ENCODE data around the gene CCND3.

Gene CCND3

GRCh38 chr6:41939176-41939847 is 2.3 kb downstream of the CCND3 start:
- H3F3A ChIP-seq (ENCODE audit: insufficient read depth, low read length) = peaks cover 24% of the 10 kb centered on the region
- no peaks in the 10 kb centered on the region for H3K27me3 ChIP-seq (replicated peaks; ENCODE audit: insufficient read depth, low read length)
- H3K9ac ChIP-seq (ENCODE audit: low read length) = no peak overlapping the region
- no peaks in the 10 kb centered on the region for H4K20me1 ChIP-seq (ENCODE audit: insufficient read depth, low read length)
- H3K4me2 ChIP-seq (ENCODE audit: low read depth, low read length) = no peak overlapping the region
- no peak overlapping the region for H3K4me3 ChIP-seq (ENCODE audit: low read length)
- TF ChIP-seq, protein P1, sequence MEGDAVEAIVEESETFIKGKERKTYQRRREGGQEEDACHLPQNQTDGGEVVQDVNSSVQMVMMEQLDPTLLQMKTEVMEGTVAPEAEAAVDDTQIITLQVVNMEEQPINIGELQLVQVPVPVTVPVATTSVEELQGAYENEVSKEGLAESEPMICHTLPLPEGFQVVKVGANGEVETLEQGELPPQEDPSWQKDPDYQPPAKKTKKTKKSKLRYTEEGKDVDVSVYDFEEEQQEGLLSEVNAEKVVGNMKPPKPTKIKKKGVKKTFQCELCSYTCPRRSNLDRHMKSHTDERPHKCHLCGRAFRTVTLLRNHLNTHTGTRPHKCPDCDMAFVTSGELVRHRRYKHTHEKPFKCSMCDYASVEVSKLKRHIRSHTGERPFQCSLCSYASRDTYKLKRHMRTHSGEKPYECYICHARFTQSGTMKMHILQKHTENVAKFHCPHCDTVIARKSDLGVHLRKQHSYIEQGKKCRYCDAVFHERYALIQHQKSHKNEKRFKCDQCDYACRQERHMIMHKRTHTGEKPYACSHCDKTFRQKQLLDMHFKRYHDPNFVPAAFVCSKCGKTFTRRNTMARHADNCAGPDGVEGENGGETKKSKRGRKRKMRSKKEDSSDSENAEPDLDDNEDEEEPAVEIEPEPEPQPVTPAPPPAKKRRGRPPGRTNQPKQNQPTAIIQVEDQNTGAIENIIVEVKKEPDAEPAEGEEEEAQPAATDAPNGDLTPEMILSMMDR (IDR thresholded peaks at IDR 0.05; ENCODE audit: low read length) = no peak
- TF ChIP-seq EZH2phosphoT487 (IDR thresholded peaks at IDR 0.05; ENCODE audit: low read length) = no peak
- TF ChIP-seq EZH2 (optimal IDR thresholded peaks at IDR 0.05; ENCODE audit: low read depth, low read length) = no peak
- no peak for DNase-seq
- H2AFZ ChIP-seq (ENCODE audit: low read length) = no peak overlapping the region
- peaks cover 34% of the 10 kb centered on the region for H3K4me1 ChIP-seq (ENCODE audit: low read length)
- H3K27ac ChIP-seq (ENCODE audit: low read length) = no peak overlapping the region
- 0 out of 2 replicates have a peak, but pooled peaks cover 6% of the 10 kb centered on the region for H3K36me3 ChIP-seq (replicated peaks; ENCODE audit: insufficient read depth, low read length)
- H3K9me2 ChIP-seq (replicated peaks; ENCODE audit: insufficient read depth, low read length) = no peaks in the 10 kb centered on the region
- H3K9me3 ChIP-seq (replicated peaks; ENCODE audit: insufficient read depth, low read length) = no peaks in the 10 kb centered on the region
- H3K79me2 ChIP-seq (ENCODE audit: low read length) = peaks cover 50% of the 10 kb centered on the region

DNA sequence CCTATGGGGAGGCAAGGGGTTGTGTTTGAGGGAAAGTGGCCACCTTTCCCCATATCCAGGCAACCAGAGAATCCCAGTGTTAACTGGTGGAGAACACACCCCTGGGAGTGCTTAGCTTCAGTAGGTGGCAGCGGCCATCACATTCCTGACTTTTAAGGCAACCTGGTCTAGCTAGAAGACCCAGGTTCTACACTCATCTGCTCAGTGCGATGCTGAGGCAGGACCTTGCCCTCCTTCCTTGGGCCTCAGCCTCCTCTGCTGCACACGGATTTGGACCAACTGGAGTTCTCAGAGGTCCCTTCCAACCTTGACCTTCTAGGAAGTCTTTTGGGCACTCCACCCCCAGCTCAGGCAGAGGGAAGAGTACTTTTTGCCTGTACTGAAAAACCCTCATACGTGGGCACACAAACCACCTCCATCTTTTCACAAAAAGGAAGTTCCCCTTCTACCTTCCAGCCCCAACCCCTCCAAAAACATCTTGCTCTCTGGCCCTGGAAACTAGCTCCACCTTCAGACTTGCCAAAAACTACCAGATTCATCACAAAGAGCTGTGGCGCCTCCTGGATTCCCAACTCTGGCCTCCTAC is 2.9 kb downstream of the CCND3 start:
- peaks cover 37% of the 10 kb centered on the region for H3K4me1 ChIP-seq (ENCODE audit: low read length)
- no peaks in the 10 kb centered on the region for H4K20me1 ChIP-seq (ENCODE audit: insufficient read depth, low read length)
- H3K36me3 ChIP-seq (replicated peaks; ENCODE audit: insufficient read depth, low read length) = 0 out of 2 replicates have a peak, but pooled peaks cover 9% of the 10 kb centered on the region
- no peaks in the 10 kb centered on the region for H3K9me2 ChIP-seq (replicated peaks; ENCODE audit: insufficient read depth, low read length)
- H3F3A ChIP-seq (ENCODE audit: insufficient read depth, low read length) = peaks cover 24% of the 10 kb centered on the region
- H2AFZ ChIP-seq (ENCODE audit: low read length) = no peak overlapping the region
- no peaks in the 10 kb centered on the region for H3K27me3 ChIP-seq (replicated peaks; ENCODE audit: insufficient read depth, low read length)
- H3K9me3 ChIP-seq (replicated peaks; ENCODE audit: insufficient read depth, low read length) = no peaks in the 10 kb centered on the region
- H3K4me2 ChIP-seq (ENCODE audit: low read depth, low read length) = no peak overlapping the region
- no peak overlapping the region for H3K4me3 ChIP-seq (ENCODE audit: low read length)
- no peak overlapping the region for H3K9ac ChIP-seq (ENCODE audit: low read length)
- TF ChIP-seq EZH2phosphoT487 (IDR thresholded peaks at IDR 0.05; ENCODE audit: low read length) (no peak), EZH2 (optimal IDR thresholded peaks at IDR 0.05; ENCODE audit: low read depth, low read length) (no peak)
- TF ChIP-seq, protein P1 (IDR thresholded peaks at IDR 0.05; ENCODE audit: low read length) = no peak
- no peak for DNase-seq
- no peak overlapping the region for H3K27ac ChIP-seq (ENCODE audit: low read length)
- H3K79me2 ChIP-seq (ENCODE audit: low read length) = peaks cover 54% of the 10 kb centered on the region

- H3K79me2 ChIP-seq (ENCODE audit: low read length) = peaks cover 55% of the 10 kb centered on the region
- H3K36me3 ChIP-seq (replicated peaks; ENCODE audit: insufficient read depth, low read length) = 0 out of 2 replicates have a peak, but pooled peaks cover 10% of the 10 kb centered on the region
- H2AFZ ChIP-seq (ENCODE audit: low read length) = no peak overlapping the region
- H3K9me3 ChIP-seq (replicated peaks; ENCODE audit: insufficient read depth, low read length) = no peaks in the 10 kb centered on the region
- H4K20me1 ChIP-seq (ENCODE audit: insufficient read depth, low read length) = no peaks in the 10 kb centered on the region
- H3K27me3 ChIP-seq (replicated peaks; ENCODE audit: insufficient read depth, low read length) = no peaks in the 10 kb centered on the region
- H3K4me3 ChIP-seq (ENCODE audit: low read length) = no peak overlapping the region
- no peaks in the 10 kb centered on the region for H3K9me2 ChIP-seq (replicated peaks; ENCODE audit: insufficient read depth, low read length)
- H3F3A ChIP-seq (ENCODE audit: insufficient read depth, low read length) = peaks cover 24% of the 10 kb centered on the region
- TF ChIP-seq EZH2 (optimal IDR thresholded peaks at IDR 0.05; ENCODE audit: low read depth, low read length) (no peak), EZH2phosphoT487 (IDR thresholded peaks at IDR 0.05; ENCODE audit: low read length) (no peak)
- TF ChIP-seq, protein P1 (IDR thresholded peaks at IDR 0.05; ENCODE audit: low read length) = no peak
- DNase-seq = no peak
- H3K4me2 ChIP-seq (ENCODE audit: low read depth, low read length) = no peak overlapping the region
- no peak overlapping the region for H3K27ac ChIP-seq (ENCODE audit: low read length)
- H3K4me1 ChIP-seq (ENCODE audit: low read length) = peaks cover 37% of the 10 kb centered on the region
- no peak overlapping the region for H3K9ac ChIP-seq (ENCODE audit: low read length)
Observed at GRCh38 chr6:41937861-41938574, 3.6 kb downstream of the CCND3 start.

Measured in MM.1S (cell line).